IMR-90 (cell line): ENCODE measurements around the gene TCF25. TPM values are rescaled to one million over a fixed set of nuclear protein-coding genes. Genes with fewer than 3 reads are reported as not detected.

ENCODE experiments used
- ATAC-seq: fragments of 200-7000 bp; cut with Tn5 transposase; 2 replicates; pipeline ENCODE4 v1.9.1; 2020; ENCODE audit warnings: low read depth, mild to moderate bottlenecking, moderate library complexity
- BruUV-seq: library from RNA; stranded (reverse); fragments of 400-500 nt; replicated peaks from 2 replicates; lab custom pipeline; 2021; lab: Mats Ljungman, UMichigan
- CTCF ChIA-PET: fragments of 300-600 bp; formaldehyde crosslinking; extraction: SDS; loops from one replicate; lab custom pipeline; 2021; ENCODE audit warnings: antibody characterized with exemption; lab: Yijun Ruan, JAX
- POLR2A ChIA-PET: fragments of 300-600 bp; sonication (Branson Sonifier 250); formaldehyde crosslinking; loops from one replicate; lab custom pipeline; 2022; ENCODE audit warnings: antibody characterized with exemption; ENCODE audit not compliant: unreplicated experiment; lab: Charles Lee
- DNase-seq: peaks from one replicate; pipeline ENCODE4 v3.0.0; 2013
- H2AFZ ChIP-seq: replicated peaks from 2 replicates; pipeline ENCODE3; 2013; ENCODE audit warnings: low read length, mild to moderate bottlenecking; ENCODE audit not compliant: poor library complexity
- H2AK5ac ChIP-seq: 2 replicates; pipeline ENCODE4 v1.6.1; 2013; ENCODE audit warnings: low read depth, low read length, inconsistent platforms
- H2AK9ac ChIP-seq: replicated peaks from 2 replicates; pipeline ENCODE3; 2013; ENCODE audit warnings: mild to moderate bottlenecking, low read depth, low read length, moderate library complexity; ENCODE audit not compliant: poor library complexity
- H2BK120ac ChIP-seq: 2 replicates; pipeline ENCODE4 v1.6.1; 2013; ENCODE audit warnings: low read depth, low read length, inconsistent platforms
- H2BK15ac ChIP-seq: 3 replicates; pipeline ENCODE4 v1.6.1; 2013; ENCODE audit warnings: low read depth, low read length, inconsistent platforms
- H2BK20ac ChIP-seq: 2 replicates; pipeline ENCODE4 v1.6.1; 2013; ENCODE audit warnings: low read depth, mild to moderate bottlenecking, inconsistent platforms, low read length, moderate library complexity
- H2BK5ac ChIP-seq: 2 replicates; pipeline ENCODE4 v1.6.1; 2013; ENCODE audit warnings: mild to moderate bottlenecking, low read depth, low read length, inconsistent platforms; ENCODE audit not compliant: poor library complexity, severe bottlenecking
- H3K14ac ChIP-seq: replicated peaks from 2 replicates; pipeline ENCODE4 v1.6.1; 2013; ENCODE audit warnings: low read depth, low read length, inconsistent platforms
- H3K18ac ChIP-seq: 2 replicates; pipeline ENCODE4 v1.6.1; 2013; ENCODE audit warnings: low read depth, low read length, control low read depth
- H3K23ac ChIP-seq: 2 replicates; pipeline ENCODE4 v1.6.1; 2013; ENCODE audit warnings: low read depth, low read length, inconsistent platforms
- H3K27ac ChIP-seq: 2 replicates; pipeline ENCODE4 v1.5.1; 2013; ENCODE audit warnings: mild to moderate bottlenecking, control low read depth, low read length; ENCODE audit not compliant: insufficient read depth
- H3K27me3 ChIP-seq: 2 replicates; pipeline ENCODE4 v1.6.1; 2013; ENCODE audit warnings: low read length; ENCODE audit not compliant: control insufficient read depth, insufficient read depth
- H3K36me3 ChIP-seq: 2 replicates; pipeline ENCODE4 v1.6.1; 2013; ENCODE audit warnings: low read length, mixed read lengths; ENCODE audit not compliant: control insufficient read depth, insufficient read depth
- H3K4ac ChIP-seq: 2 replicates; pipeline ENCODE4 v1.6.1; 2013; ENCODE audit warnings: low read depth, low read length, inconsistent platforms
- H3K4me1 ChIP-seq: 2 replicates; pipeline ENCODE4 v1.6.1; 2013; ENCODE audit warnings: low read length, mixed read lengths; ENCODE audit not compliant: control insufficient read depth, insufficient read depth
- H3K4me2 ChIP-seq: 2 replicates; pipeline ENCODE4 v1.6.1; 2013; ENCODE audit warnings: low read depth, mild to moderate bottlenecking, control low read depth, low read length, moderate library complexity
- H3K4me3 ChIP-seq: 2 replicates; pipeline ENCODE4 v1.5.1; 2013; ENCODE audit warnings: low read depth, mild to moderate bottlenecking, control low read depth, low read length, moderate library complexity; ENCODE audit not compliant: insufficient read depth
- H3K56ac ChIP-seq: 2 replicates; pipeline ENCODE4 v1.6.1; 2013; ENCODE audit warnings: low read length, inconsistent platforms; ENCODE audit not compliant: insufficient read depth; ENCODE audit errors: extremely low read depth
- H3K79me1 ChIP-seq, 2 experiments: 2 replicates each; pipeline ENCODE4 v1.6.1; 2013; ENCODE audit warnings: low read length in 2 of 2, inconsistent platforms in 1 of 2, low read depth in 1 of 2
- H3K9ac ChIP-seq: 2 replicates; pipeline ENCODE4 v1.6.1; 2013; ENCODE audit warnings: low read depth, low read length, control low read depth
- H3K9me1 ChIP-seq: 2 replicates; pipeline ENCODE4 v1.6.1; 2013; ENCODE audit warnings: low read length, inconsistent platforms; ENCODE audit not compliant: insufficient read depth
- H3K9me3 ChIP-seq: 2 replicates; pipeline ENCODE4 v1.6.1; 2013; ENCODE audit warnings: low read length; ENCODE audit not compliant: control insufficient read depth, insufficient read depth
- H4K20me1 ChIP-seq: 2 replicates; pipeline ENCODE4 v1.6.1; 2013; ENCODE audit warnings: low read length, inconsistent platforms; ENCODE audit not compliant: insufficient read depth
- H4K5ac ChIP-seq: 2 replicates; pipeline ENCODE4 v1.6.1; 2013; ENCODE audit warnings: mild to moderate bottlenecking, low read depth, low read length, control low read depth
- H4K8ac ChIP-seq, 2 experiments: 2 replicates each; pipeline ENCODE4 v1.6.1; 2013; ENCODE audit warnings: low read depth in 2 of 2, low read length in 2 of 2, control low read depth in 1 of 2, inconsistent platforms in 1 of 2
- H4K91ac ChIP-seq: 2 replicates; pipeline ENCODE4 v1.6.1; 2013; ENCODE audit warnings: low read depth, low read length, inconsistent platforms; ENCODE audit not compliant: insufficient read depth
- CEBPB ChIP-seq: IDR thresholded peaks from 2 replicates; pipeline ENCODE4 v1.6.1; 2012; ENCODE audit warnings: low read depth, low read length, improper control_type of control experiment
- USF2 ChIP-seq: fragments of 150-350 bp; IDR thresholded peaks from 2 replicates; pipeline ENCODE4 v1.6.1; 2017; ENCODE audit warnings: mild to moderate bottlenecking, antibody characterized with exemption, low read length, low read depth
- WGBS, 2 experiments: methylation state at CpG; one replicate each; pipeline versions ENCODE4 v1.1.5 to v1.1.7; 2013; ENCODE audit warnings: missing lambda C conversion rate in 2 of 2; ENCODE audit not compliant: insufficient read length in 1 of 2; ENCODE audit errors: extremely low coverage in 2 of 2; 5-methylcytosine and 5-hydroxymethylcytosine counted together
- dilution Hi-C: fragments of 300-500 bp; cut with HindIII; formaldehyde crosslinking; loops from one replicate; pipeline ENCODE4 v1.14.3; 2018; ENCODE audit warnings: low sequenced_read_pairs; ENCODE audit not compliant: unreplicated experiment
- in situ Hi-C: fragments of 300-500 bp; cut with MboI; formaldehyde crosslinking; loops from 3 replicates; pipeline ENCODE4 v1.14.3; 2019; ENCODE audit warnings: low sequenced_read_pairs, inconsistent platforms, mixed read lengths
- intact Hi-C: fragments of 100-400 bp; cut with micrococcal nuclease; formaldehyde crosslinking; loops from 2 replicates; pipeline ENCODE4 v1.10.0; 2022
- polyA plus RNA-seq, 3 experiments: library from polyadenylated mRNA; depleted of rRNA; stranded (reverse); fragments of >200 nt; gene quantifications; 2 replicates each; pipeline ENCODE4 v1.2.3, GENCODE V29; 2012; ENCODE audit warnings: low replicate concordance in 1 of 3
- total RNA-seq: library from RNA; depleted of rRNA; stranded (reverse); fragments of >200 nt; gene quantifications from 2 replicates; pipeline ENCODE4 v1.2.3, GENCODE V29; 2012

Gene TCF25
- total and polyA plus RNA-seq, 2 of the 4 experiments (the other 2 are of a cell fraction), result 127 to 184 TPM

DNA sequence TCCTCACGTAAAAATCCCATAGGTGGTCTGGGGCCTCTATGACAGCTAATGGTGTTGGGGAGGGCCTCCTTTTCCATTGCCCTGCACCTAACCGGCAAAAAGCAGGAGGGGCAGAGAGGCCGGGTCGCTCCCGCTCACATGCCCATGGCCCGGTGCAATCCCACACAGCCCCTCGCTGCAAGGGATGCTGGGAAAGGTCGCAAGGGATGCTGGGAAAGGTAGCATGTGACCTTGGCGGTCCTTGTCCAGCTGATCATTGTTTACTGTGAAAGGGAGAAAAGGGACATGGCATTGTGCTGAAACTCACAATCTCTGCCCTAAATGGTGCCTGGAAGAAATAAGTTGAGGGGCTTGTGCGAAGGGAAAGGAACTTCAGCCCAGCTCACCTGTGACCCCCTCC, 85.2 kb downstream of the TCF25 start:
- Histone ChIP-seq H3K18ac (no peak overlapping the region), H2BK20ac (no peak overlapping the region), H2BK15ac (no peak overlapping the region), H4K8ac (no peak overlapping the region), H2AFZ (no peak overlapping the region), H3K4me1 (no peaks in the 10 kb centered on the region), H3K4me2 (no peak overlapping the region), H2BK120ac (no peak overlapping the region), H2AK9ac (no peak overlapping the region), H3K36me3 (peaks cover 53% of the 10 kb centered on the region), H3K23ac (no peak overlapping the region), H3K9me3 (no peaks in the 10 kb centered on the region), H3K4ac (no peak overlapping the region), H4K5ac (no peak overlapping the region), H3K79me1 (peaks cover 4 to 37% of the 10 kb centered on the region in 2 experiments; a peak in 3 of 4 replicates), H3K14ac (no peak overlapping the region), H3K56ac (no peak overlapping the region), H2AK5ac (no peak overlapping the region), H4K91ac (no peak overlapping the region), H3K27ac (no peak overlapping the region), H3K9me1 (no peaks in the 10 kb centered on the region; the same call in 1 of the 2 replicates), H3K9ac (no peak overlapping the region), H3K4me3 (no peak overlapping the region), H2BK5ac (no peak overlapping the region), H3K27me3 (no peaks in the 10 kb centered on the region), H4K20me1 (peaks cover 8% of the 10 kb centered on the region)
- DNase-seq (no peak), ATAC-seq (no peak)
- dilution Hi-C loops (no loop called here), in situ Hi-C loops (no loop called here), intact Hi-C loops (no loop called here)
- BruUV-seq, result no TSS peak
- TF ChIP-seq CEBPB, result no peak
- peak; percentile 39; the same call in 1 of the 2 replicates for TF ChIP-seq USF2
- POLR2A ChIA-PET, result no interaction called here
- no CpG with 5 or more reads among the region's 10 CpGs for WGBS, 2 experiments
- CTCF ChIA-PET, result no interaction called here
